CD14-positive monocyte (primary cell): ENCODE data around the gene EXOC4. TPM values are rescaled to one million over a fixed set of nuclear protein-coding genes. Genes with fewer than 3 reads are reported as not detected.

Source experiments
- DNase-seq, 3 donors: peaks; one replicate each; pipeline ENCODE4 v3.0.0-alpha.2; 2011 to 2022
- H2AFZ ChIP-seq: 2 replicates; pipeline ENCODE4 v1.6.0; 2012; ENCODE audit warnings: mild to moderate bottlenecking, low read depth, low read length, inconsistent platforms; ENCODE audit not compliant: insufficient read depth, poor library complexity, severe bottlenecking
- H3K27ac ChIP-seq, 2 donors: 1 replicate in 1 of 2; 2 replicates in 1 of 2; pipeline ENCODE4 v1.5.1; 2012 to 2013; ENCODE audit warnings: low read length in 2 of 2, control low read depth in 1 of 2, inconsistent platforms in 1 of 2, low read depth in 1 of 2, mild to moderate bottlenecking in 1 of 2
- H3K27me3 ChIP-seq, 2 donors: one replicate each; pipeline versions ENCODE4 v1.6.0 to v1.6.1; 2011 to 2013; ENCODE audit warnings: low read length in 2 of 2; ENCODE audit not compliant: control insufficient read depth in 2 of 2, insufficient read depth in 2 of 2
- H3K36me3 ChIP-seq, 2 donors: replicated peaks in 1 of 2; 1 replicate in 1 of 2; 2 replicates in 1 of 2; pipeline versions ENCODE4 v1.5.1 to v1.6.1; 2012 to 2013; ENCODE audit warnings: low read length in 2 of 2, control low read depth in 1 of 2, inconsistent platforms in 1 of 2, mild to moderate bottlenecking in 1 of 2; ENCODE audit not compliant: insufficient read depth in 2 of 2, control insufficient read depth in 1 of 2
- H3K4me1 ChIP-seq, 2 donors: 1 replicate in 1 of 2; 2 replicates in 1 of 2; pipeline versions ENCODE4 v1.5.1 to v1.6.1; 2012 to 2013; ENCODE audit warnings: low read length in 2 of 2, control low read depth in 1 of 2, inconsistent platforms in 1 of 2, mild to moderate bottlenecking in 1 of 2, moderate library complexity in 1 of 2; ENCODE audit not compliant: insufficient read depth in 2 of 2, control insufficient read depth in 1 of 2
- H3K4me2 ChIP-seq: replicated peaks from 2 replicates; pipeline ENCODE3; 2012; ENCODE audit warnings: low read length, moderate library complexity, mild to moderate bottlenecking; ENCODE audit not compliant: poor library complexity, severe bottlenecking; ENCODE audit errors: extremely low read depth
- H3K4me3 ChIP-seq, 3 experiments: fragments of 200-600 bp in 1 of 3; sonication (generic) in 1 of 3; replicated peaks in 1 of 3; 1 replicate in 2 of 3; 2 replicates in 1 of 3; pipeline ENCODE4 v1.5.1; 2011 to 2013; ENCODE audit warnings: low read length in 3 of 3, mild to moderate bottlenecking in 3 of 3, control low read depth in 2 of 3, low read depth in 2 of 3, inconsistent platforms in 1 of 3, moderate library complexity in 1 of 3
- H3K79me2 ChIP-seq: 2 replicates; pipeline ENCODE4 v1.6.0; 2012; ENCODE audit warnings: mild to moderate bottlenecking, control low read depth, inconsistent platforms, low read length, moderate library complexity; ENCODE audit not compliant: insufficient read depth
- H3K9ac ChIP-seq: 2 replicates; pipeline ENCODE4 v1.6.0; 2017; ENCODE audit warnings: low read length, mild to moderate bottlenecking; ENCODE audit not compliant: insufficient read depth, poor library complexity, severe bottlenecking
- H3K9me3 ChIP-seq, 2 donors: replicated peaks in 1 of 2; 1 replicate in 1 of 2; 2 replicates in 1 of 2; pipeline versions ENCODE4 v1.5.1 to v1.6.1; 2012 to 2013; ENCODE audit warnings: low read length in 2 of 2, control low read depth in 1 of 2; ENCODE audit not compliant: control insufficient read depth in 1 of 2, insufficient read depth in 1 of 2
- H4K20me1 ChIP-seq: 2 replicates; pipeline ENCODE4 v1.6.0; 2012; ENCODE audit warnings: mild to moderate bottlenecking, low read length, control low read depth, moderate library complexity; ENCODE audit not compliant: insufficient read depth
- H3K27ac Mint-ChIP-seq, 7 donors: one replicate each; pipeline ENCODE4 v1.8.0; 2020; ENCODE audit warnings: mild to moderate bottlenecking in 7 of 7, mixed read lengths in 7 of 7, moderate library complexity in 6 of 7, inconsistent platforms in 2 of 7
- H3K27me3 Mint-ChIP-seq, 3 donors: one replicate each; pipeline ENCODE4 v1.8.0; 2021 to 2022; ENCODE audit warnings: low read depth in 3 of 3, mild to moderate bottlenecking in 3 of 3, mixed read lengths in 3 of 3, moderate library complexity in 3 of 3, inconsistent platforms in 1 of 3
- H3K36me3 Mint-ChIP-seq, 2 donors: one replicate each; pipeline ENCODE4 v1.8.0; 2020; ENCODE audit warnings: mixed read lengths in 2 of 2, inconsistent platforms in 1 of 2, mild to moderate bottlenecking in 1 of 2
- H3K4me1 Mint-ChIP-seq: one replicate; pipeline ENCODE4 v1.8.0; 2020; ENCODE audit warnings: mild to moderate bottlenecking, mixed read lengths
- H3K4me3 Mint-ChIP-seq, 2 donors: one replicate each; pipeline ENCODE4 v1.8.0; 2020; ENCODE audit warnings: mild to moderate bottlenecking in 2 of 2, mixed read lengths in 2 of 2, moderate library complexity in 1 of 2
- H3K9me3 Mint-ChIP-seq, 7 donors: one replicate each; pipeline ENCODE4 v1.8.0; 2020 to 2022; ENCODE audit warnings: mixed read lengths in 7 of 7, mild to moderate bottlenecking in 6 of 7, moderate library complexity in 6 of 7, inconsistent platforms in 2 of 7
- WGBS: methylation state at CpG from one replicate; pipeline ENCODE4 v1.1.5; 2013; ENCODE audit warnings: missing lambda C conversion rate; ENCODE audit not compliant: insufficient coverage; 5-methylcytosine and 5-hydroxymethylcytosine counted together
- intact Hi-C, 2 donors: fragments of 100-400 bp; cut with micrococcal nuclease; formaldehyde crosslinking; loops; one replicate each; pipeline versions ENCODE4 v1.15.0 to v1.15.1; 2023
- polyA plus RNA-seq, 3 donors: library from polyadenylated mRNA; depleted of rRNA in 1 of 3; unstranded in 2 of 3; stranded (reverse) in 1 of 3; fragments of 300-500 nt in 2 of 3; fragments of >200 nt in 1 of 3; fragmentation: Illumina TruSeq in 2 of 3; gene quantifications; 1 replicate in 2 of 3; 2 replicates in 1 of 3; pipeline ENCODE4 v1.2.3, GENCODE V29; 2012 to 2021
- TF ChIP-seq, protein P1 (sequence below): fragments of 200-600 bp; IDR thresholded peaks from one replicate; pipeline ENCODE4 v1.8.0; 2022; ENCODE audit warnings: antibody characterized with exemption, mild to moderate bottlenecking

EXOC4 gene
- polyA plus RNA-seq, 3 donors, result 20.6 to 22.3 (median 22.3) TPM

DNA sequence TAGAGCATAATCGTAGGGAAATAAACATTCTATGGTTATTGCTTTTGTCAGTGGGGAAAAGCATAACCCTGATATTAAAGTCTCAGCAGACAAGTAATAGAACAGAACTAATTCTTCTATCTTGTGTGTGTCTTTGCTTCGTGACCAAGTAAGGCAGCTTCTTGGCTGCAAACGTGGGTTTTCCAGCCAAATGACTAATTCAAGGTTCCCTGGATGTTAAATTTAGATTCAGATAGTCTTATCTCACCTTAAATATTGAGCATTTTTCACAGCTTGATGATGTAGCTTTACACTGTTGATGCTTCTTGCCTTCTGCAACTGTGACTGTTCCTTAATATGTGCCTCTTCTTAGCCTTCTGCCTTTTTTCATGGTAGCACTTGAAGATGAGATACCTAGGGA, 113.0 kb downstream of the EXOC4 start:
- DNase-seq, result no peak
- Histone ChIP-seq H3K27me3 (no peaks in the 10 kb centered on the region), H3K27ac (no peak overlapping the region), H3K4me1 (no peaks in the 10 kb centered on the region), H3K79me2 (no peaks in the 10 kb centered on the region), H3K9ac (no peak overlapping the region), H3K4me3 (no peak overlapping the region), H3K9me3 (no peaks in the 10 kb centered on the region), H2AFZ (no peak overlapping the region), H3K4me2 (no peak overlapping the region), H4K20me1 (no peaks in the 10 kb centered on the region), H3K36me3 (no peaks in the 10 kb centered on the region)
- Mint-ChIP-seq H3K36me3 (peaks cover 13 to 18% of the 10 kb centered on the region in 2 donors), H3K4me1 (peaks cover 11% of the 10 kb centered on the region), H3K4me3 (no peak overlapping the region), H3K9me3 (peaks cover 0 to 5% (median 2%) of the 10 kb centered on the region in 7 donors), H3K27me3 (peaks cover 0 to 1% (median 0%) of the 10 kb centered on the region in 3 donors), H3K27ac (no peak overlapping the region)
- TF ChIP-seq, protein P1, sequence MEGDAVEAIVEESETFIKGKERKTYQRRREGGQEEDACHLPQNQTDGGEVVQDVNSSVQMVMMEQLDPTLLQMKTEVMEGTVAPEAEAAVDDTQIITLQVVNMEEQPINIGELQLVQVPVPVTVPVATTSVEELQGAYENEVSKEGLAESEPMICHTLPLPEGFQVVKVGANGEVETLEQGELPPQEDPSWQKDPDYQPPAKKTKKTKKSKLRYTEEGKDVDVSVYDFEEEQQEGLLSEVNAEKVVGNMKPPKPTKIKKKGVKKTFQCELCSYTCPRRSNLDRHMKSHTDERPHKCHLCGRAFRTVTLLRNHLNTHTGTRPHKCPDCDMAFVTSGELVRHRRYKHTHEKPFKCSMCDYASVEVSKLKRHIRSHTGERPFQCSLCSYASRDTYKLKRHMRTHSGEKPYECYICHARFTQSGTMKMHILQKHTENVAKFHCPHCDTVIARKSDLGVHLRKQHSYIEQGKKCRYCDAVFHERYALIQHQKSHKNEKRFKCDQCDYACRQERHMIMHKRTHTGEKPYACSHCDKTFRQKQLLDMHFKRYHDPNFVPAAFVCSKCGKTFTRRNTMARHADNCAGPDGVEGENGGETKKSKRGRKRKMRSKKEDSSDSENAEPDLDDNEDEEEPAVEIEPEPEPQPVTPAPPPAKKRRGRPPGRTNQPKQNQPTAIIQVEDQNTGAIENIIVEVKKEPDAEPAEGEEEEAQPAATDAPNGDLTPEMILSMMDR, result no peak
- WGBS, result no CpG with 5 or more reads among the region's 3 CpGs
- intact Hi-C loops, result no loop called here

DNA sequence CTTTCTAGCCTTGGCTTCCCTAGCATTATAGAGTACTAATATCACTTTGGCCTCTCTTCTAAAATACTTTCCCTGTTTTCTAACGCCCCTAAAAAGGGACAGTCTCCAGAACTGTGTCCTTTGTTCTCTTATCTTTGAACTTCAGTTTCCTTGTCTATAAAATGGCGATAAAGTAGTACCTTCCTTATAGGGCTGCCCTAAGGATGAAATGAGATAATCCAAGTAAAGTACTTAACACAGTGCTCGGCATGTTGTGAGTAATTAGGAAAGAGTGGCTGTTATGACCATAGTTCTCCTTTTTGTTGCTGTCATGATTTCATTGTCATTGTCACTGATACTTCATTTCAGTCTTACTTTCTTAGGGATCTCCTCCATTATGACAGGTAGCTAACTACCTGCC, 114.7 kb downstream of the EXOC4 start:
- peaks cover 7% of the 10 kb centered on the region in 2 donors for H3K36me3 Mint-ChIP-seq
- no peak overlapping the region for H3K27ac Mint-ChIP-seq
- H3K4me1 Mint-ChIP-seq, result peaks cover 11% of the 10 kb centered on the region
- Histone ChIP-seq H4K20me1 (no peaks in the 10 kb centered on the region), H3K79me2 (no peaks in the 10 kb centered on the region), H3K4me2 (no peak overlapping the region), H3K4me3 (no peak overlapping the region), H3K4me1 (no peaks in the 10 kb centered on the region), H3K27me3 (no peaks in the 10 kb centered on the region), H3K27ac (no peak overlapping the region), H3K36me3 (no peaks in the 10 kb centered on the region), H3K9me3 (no peaks in the 10 kb centered on the region), H3K9ac (no peak overlapping the region), H2AFZ (no peak overlapping the region)
- no peak overlapping the region for H3K4me3 Mint-ChIP-seq
- TF ChIP-seq, protein P1, result no peak
- peaks cover 0 to 1% (median 0%) of the 10 kb centered on the region in 3 donors for H3K27me3 Mint-ChIP-seq
- H3K9me3 Mint-ChIP-seq, result peaks cover 0 to 2% (median 0%) of the 10 kb centered on the region in 7 donors
- intact Hi-C loops, result no loop called here
- no CpG with 5 or more reads among the region's 3 CpGs for WGBS
- DNase-seq, result no peak
